Retinal pigment epithelial cell (primary cell): ENCODE data around the gene SYT12.

Experiments used
- DNase-seq: peaks from one replicate; pipeline ENCODE4 v3.0.0-alpha.2; 2010; ENCODE audit warnings: low read depth
- H3K4me3 ChIP-seq: 2 replicates; pipeline ENCODE4 v1.5.1; 2011; ENCODE audit warnings: mild to moderate bottlenecking, low read length, control low read depth, moderate library complexity
- TF ChIP-seq, protein P1 (sequence below): conservative IDR thresholded peaks from 2 replicates; pipeline ENCODE4 v1.5.1; 2011; ENCODE audit warnings: low read depth, low read length, control low read depth, inconsistent platforms

The SYT12 gene

DNA sequence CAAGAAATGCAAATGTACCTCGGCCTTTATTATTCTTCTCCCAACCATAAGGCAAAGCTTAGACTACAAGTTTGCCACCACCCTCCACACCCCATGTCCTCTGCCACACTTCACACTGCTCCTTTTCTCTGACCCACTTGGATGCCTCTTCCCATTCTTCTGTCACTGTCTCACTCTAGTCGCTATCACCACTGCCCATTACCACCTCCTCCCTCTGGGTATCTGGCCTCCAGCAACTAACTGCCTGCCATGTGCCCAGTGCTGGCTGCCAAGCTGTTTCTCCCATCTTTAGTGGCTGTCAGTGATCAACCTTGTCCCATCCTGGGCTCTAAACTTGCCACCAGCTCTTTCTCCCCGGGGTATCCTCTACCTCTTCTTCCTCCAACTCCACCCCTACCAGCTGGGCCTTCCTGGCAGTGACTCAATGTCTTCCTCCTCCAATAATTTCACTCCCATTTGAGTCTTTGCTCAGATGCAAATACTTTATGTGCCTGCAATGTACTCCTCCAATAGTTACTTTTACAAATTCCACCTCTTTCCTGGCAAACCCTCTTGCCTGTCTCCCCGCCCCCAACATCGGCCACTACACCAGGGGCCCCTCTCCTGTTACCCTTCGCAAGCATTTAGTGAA lies 76.0 kb downstream of the SYT12 start:
- H3K4me3 ChIP-seq: no peak overlapping the region
- TF ChIP-seq, protein P1, sequence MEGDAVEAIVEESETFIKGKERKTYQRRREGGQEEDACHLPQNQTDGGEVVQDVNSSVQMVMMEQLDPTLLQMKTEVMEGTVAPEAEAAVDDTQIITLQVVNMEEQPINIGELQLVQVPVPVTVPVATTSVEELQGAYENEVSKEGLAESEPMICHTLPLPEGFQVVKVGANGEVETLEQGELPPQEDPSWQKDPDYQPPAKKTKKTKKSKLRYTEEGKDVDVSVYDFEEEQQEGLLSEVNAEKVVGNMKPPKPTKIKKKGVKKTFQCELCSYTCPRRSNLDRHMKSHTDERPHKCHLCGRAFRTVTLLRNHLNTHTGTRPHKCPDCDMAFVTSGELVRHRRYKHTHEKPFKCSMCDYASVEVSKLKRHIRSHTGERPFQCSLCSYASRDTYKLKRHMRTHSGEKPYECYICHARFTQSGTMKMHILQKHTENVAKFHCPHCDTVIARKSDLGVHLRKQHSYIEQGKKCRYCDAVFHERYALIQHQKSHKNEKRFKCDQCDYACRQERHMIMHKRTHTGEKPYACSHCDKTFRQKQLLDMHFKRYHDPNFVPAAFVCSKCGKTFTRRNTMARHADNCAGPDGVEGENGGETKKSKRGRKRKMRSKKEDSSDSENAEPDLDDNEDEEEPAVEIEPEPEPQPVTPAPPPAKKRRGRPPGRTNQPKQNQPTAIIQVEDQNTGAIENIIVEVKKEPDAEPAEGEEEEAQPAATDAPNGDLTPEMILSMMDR: no peak
- DNase-seq: no peak

DNA sequence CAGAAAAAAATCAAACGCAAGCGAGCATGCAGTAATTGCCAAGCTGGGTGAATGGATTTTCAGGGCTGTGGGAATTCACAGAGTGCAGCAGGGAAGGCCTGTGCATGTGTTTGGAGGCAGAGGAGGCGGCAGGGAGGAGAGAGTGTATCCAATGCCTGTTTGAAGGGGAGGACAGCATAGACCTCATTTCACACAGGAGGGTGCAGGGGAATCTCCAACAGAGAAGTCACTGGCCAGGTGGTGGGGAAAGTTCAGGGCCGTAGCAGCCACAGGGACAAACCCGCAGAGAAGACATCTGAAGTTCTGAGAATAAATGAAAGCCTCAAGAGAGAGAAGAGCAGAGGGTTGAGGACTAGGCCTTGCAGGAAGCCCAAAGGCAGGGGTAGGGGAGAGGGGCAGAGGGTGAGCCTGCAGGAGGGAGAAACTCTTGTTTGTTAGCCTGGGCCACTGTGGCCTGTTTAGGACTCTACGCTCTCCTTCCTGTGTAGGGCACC lies 76.9 kb downstream of the SYT12 start:
- H3K4me3 ChIP-seq: no peak overlapping the region
- no peak for DNase-seq
- TF ChIP-seq, protein P1: no peak
